ENCODE data around the gene PELI2.

The PELI2 gene

DNA sequence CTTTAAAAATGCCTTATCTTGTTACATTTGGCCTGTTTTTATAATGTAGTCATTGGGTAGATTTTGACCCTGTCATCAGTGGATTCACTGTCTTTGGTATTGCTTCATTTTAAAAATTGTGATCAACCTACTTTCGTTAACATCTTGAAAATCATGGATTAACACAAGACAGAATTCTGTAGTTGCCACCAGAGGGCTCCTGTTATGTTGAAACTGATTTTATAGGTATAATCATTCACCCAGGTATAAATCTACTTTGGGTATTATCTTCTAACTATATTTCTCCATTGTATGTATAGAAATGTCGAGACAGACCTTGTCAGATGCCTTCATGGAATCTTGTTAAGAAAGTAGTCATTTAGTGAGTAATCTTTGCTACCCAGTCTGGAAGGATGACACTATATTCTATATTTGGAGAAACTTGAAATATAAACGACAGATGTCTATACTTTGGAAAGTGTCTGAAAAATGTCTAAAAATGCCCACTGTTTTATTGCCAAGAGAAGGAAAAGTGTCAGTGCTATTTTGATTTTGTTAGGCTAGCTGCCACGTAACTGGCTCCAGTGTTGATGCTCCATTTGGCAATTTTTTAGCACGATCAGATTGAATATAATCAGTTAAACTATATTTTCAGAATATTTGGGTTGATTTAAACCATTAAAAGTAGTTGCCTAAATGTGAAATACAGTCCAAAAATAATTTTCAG lies 129.4 kb downstream of the PELI2 start:
- TF ChIP-seq, protein P1, sequence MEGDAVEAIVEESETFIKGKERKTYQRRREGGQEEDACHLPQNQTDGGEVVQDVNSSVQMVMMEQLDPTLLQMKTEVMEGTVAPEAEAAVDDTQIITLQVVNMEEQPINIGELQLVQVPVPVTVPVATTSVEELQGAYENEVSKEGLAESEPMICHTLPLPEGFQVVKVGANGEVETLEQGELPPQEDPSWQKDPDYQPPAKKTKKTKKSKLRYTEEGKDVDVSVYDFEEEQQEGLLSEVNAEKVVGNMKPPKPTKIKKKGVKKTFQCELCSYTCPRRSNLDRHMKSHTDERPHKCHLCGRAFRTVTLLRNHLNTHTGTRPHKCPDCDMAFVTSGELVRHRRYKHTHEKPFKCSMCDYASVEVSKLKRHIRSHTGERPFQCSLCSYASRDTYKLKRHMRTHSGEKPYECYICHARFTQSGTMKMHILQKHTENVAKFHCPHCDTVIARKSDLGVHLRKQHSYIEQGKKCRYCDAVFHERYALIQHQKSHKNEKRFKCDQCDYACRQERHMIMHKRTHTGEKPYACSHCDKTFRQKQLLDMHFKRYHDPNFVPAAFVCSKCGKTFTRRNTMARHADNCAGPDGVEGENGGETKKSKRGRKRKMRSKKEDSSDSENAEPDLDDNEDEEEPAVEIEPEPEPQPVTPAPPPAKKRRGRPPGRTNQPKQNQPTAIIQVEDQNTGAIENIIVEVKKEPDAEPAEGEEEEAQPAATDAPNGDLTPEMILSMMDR (conservative IDR thresholded peaks at IDR 0.05; ENCODE audit: control insufficient read depth, insufficient read depth, low read depth, low read length) = peak; percentile 43
- no peak overlapping the region for H3K4me3 ChIP-seq (ENCODE audit: control insufficient read depth, low read depth, low read length)
- peak; percentile 42 for DNase-seq (ENCODE audit: low read depth)

DNA sequence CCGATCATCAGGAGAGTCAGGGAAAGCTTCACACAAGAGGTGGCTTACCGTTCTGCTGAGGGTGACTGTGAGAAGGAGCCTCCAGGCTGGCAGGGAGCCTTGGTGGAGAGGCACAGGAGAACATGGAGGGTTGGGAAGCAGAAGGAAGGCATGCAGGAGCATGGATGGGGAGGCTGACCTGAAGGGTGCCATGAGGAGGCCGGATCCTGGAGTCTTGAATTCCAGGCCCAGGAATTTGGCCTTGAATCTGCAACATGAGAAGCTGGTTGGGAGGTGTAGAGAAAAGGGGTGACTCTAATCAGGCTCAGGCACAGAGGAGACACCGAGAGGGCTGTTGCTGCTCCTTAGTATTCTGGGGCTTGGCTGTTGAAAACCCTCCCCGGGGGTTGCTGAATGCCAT lies 130.2 kb downstream of the PELI2 start:
- no peak overlapping the region for H3K4me3 ChIP-seq (ENCODE audit: control insufficient read depth, low read depth, low read length)
- TF ChIP-seq, protein P1 (conservative IDR thresholded peaks at IDR 0.05; ENCODE audit: control insufficient read depth, insufficient read depth, low read depth, low read length) = no peak
- no peak for DNase-seq (ENCODE audit: low read depth)

DNA sequence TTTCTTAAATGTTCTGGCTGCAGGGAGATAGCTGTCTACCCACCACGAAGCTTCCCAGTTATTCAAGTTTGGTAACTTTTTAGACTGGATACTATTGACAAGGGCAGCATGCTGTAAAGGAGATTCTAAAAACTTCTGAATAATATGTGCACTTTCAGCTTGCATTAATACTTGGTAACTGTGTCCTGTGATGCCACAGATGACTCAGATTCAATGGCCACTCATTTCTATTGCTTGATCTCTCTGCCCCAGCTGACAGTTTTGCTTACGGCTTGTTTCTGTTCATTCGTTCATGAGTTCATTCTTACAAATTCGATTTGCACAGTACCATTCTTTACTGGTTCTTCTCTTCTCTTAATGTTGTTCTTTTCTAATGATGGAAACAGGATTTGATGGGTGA lies 142.8 kb downstream of the PELI2 start:
- no peak for DNase-seq (ENCODE audit: low read depth)
- H3K4me3 ChIP-seq (ENCODE audit: control insufficient read depth, low read depth, low read length) = no peak overlapping the region

DNA sequence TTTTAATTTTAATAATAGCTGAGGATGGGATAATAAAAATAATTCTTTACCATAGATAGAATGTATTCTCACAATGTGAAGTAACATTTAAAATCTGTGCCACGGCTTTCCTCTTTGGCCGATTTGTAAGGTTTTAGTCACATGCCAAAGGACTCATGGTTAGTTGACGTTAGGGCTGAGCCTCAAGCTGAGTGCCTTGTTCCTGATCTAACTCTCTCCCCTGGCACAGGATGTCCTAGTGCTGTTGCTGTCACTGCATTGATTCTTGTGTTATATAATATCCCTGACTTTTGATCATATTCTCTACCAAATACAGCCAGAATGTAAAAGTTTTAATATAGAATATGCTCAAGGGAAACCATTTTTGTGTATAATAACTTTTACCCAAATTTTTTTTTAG lies 144.3 kb downstream of the PELI2 start:
- no peak overlapping the region for H3K4me3 ChIP-seq (ENCODE audit: control insufficient read depth, low read depth, low read length)
- TF ChIP-seq, protein P1 (conservative IDR thresholded peaks at IDR 0.05; ENCODE audit: control insufficient read depth, insufficient read depth, low read depth, low read length) = no peak

More for the DNA sequence above, 142.8 kb downstream of the PELI2 start:
- TF ChIP-seq, protein P1 (conservative IDR thresholded peaks at IDR 0.05; ENCODE audit: control insufficient read depth, insufficient read depth, low read depth, low read length) = no peak

DNA sequence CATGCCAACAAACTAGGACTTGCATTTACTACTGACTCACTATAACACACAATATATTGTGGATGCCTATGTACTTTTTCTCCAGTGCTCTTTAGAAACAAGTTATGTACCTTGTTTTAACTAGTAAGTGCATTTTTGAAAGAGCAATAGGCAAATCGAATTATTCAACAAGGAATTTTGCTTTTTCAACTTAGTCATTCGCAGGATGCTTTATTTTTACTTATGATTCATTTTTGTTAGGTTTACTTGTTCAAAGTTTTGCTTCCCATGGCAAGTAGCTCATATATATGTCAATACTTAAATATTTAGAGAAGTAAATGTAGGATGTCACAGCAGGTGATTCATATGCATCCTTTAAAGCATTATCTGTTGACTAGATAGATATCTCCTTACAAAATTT lies 149.8 kb downstream of the PELI2 start:
- TF ChIP-seq, protein P1 (conservative IDR thresholded peaks at IDR 0.05; ENCODE audit: control insufficient read depth, insufficient read depth, low read depth, low read length) = no peak
- no peak overlapping the region for H3K4me3 ChIP-seq (ENCODE audit: control insufficient read depth, low read depth, low read length)
- no peak for DNase-seq (ENCODE audit: low read depth)

More for the DNA sequence above, 144.3 kb downstream of the PELI2 start:
- no peak for DNase-seq (ENCODE audit: low read depth)

DNA sequence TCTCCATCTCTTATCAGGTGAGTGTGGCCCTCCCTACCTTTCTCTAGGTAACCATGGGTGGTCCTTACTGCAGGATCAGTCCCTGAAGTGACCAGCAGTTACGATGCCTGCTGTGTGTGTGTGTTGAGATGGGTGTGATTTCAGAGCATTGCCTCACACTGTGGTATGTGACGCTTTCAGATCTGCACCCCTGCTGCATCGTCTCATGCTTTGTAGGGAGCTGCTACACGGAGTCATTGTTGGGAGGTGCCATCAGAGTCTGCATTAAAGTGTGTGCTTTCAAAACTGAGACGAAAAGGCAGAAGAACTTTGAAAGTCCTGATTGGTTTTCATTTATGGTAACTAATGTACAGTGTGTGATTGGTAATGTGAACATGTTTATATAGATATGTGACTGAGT lies 150.5 kb downstream of the PELI2 start:
- no peak for DNase-seq (ENCODE audit: low read depth)
- TF ChIP-seq, protein P1 (conservative IDR thresholded peaks at IDR 0.05; ENCODE audit: control insufficient read depth, insufficient read depth, low read depth, low read length) = no peak
- no peak overlapping the region for H3K4me3 ChIP-seq (ENCODE audit: control insufficient read depth, low read depth, low read length)

All from fibroblast of mammary gland (primary cell).